Spleen (tissue), 7 donors: ENCODE measurements around the gene BCAS4.

Source experiments
- CTCF ChIP-seq, 11 experiments: fragments of 200-600 bp in 7 of 11; fragments of 450-650 bp in 4 of 11; sonication (generic) in 4 of 11; IDR thresholded peaks in 8 of 11; conservative IDR thresholded peaks in 3 of 11; 1 replicate in 7 of 11; 2 replicates in 4 of 11; pipeline versions ENCODE4 v1.4.0 to v1.8.0; 2016 to 2021; ENCODE audit warnings: antibody characterized with exemption in 11 of 11, inconsistent platforms in 4 of 11, mild to moderate bottlenecking in 1 of 11
- POLR2A ChIP-seq, 3 donors: fragments of 450-650 bp; IDR thresholded peaks; one replicate each; pipeline ENCODE4 v1.5.1; 2017; ENCODE audit warnings: antibody characterized with exemption in 3 of 3, mild to moderate bottlenecking in 1 of 3
- POLR2AphosphoS5 ChIP-seq, 3 donors: sonication (generic); formaldehyde crosslinking; IDR thresholded peaks; one replicate each; pipeline ENCODE4 v1.5.1; 2017; ENCODE audit warnings: antibody characterized with exemption in 3 of 3
- donor health status: DM: no; HTN: no; CAD: no; lungs with moderate emphysema.
- donor health status: DM: no; HTN: no; CAD: no.
- donor health status: DM: no; HTN: no; CAD: no.

DNA sequence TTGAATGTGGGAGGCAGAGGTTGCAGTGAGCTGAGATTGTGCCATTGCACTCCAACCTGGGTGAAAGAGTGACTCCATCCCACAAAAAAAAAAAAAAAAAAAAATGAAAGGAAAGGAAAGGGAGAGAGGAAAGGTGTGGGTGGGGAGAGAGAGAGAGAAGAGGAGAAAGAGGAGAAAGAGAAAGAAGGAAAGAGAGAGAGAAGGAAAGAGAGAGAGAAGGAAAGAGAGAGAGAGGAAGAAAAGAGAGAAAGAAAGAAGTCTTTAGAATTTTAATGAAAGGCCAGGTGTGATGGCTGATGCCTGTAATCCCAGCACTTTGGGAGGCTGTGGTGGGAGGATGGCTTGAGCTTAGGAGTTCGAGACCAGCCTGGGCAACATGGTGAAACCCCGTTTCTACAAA, 7.7 kb upstream of the BCAS4 start:
- TF ChIP-seq CTCF (IDR thresholded peaks at IDR 0.05 in 8 of 11, conservative IDR thresholded peaks at IDR 0.05 in 3 of 11) = no peak
- TF ChIP-seq POLR2A (IDR thresholded peaks at IDR 0.05) = no peak
- no peak for TF ChIP-seq POLR2AphosphoS5 (IDR thresholded peaks at IDR 0.05)
